NCI-H510A (cell line): Measurements from ENCODE around the gene STK31.
A peak's percentile ranks its signal among the peaks of the same experiment; 100 is the strongest.
"Not testable (repeated sequence)": the region's sequence is repeated elsewhere in the genome, so short reads cannot be mapped to it uniquely, and the experiment has no call there.

Experiments used
- DNase-seq: peaks from one replicate; lab custom pipeline; 2025; lab: John Stamatoyannopoulos, UW

STK31 gene

DNA sequence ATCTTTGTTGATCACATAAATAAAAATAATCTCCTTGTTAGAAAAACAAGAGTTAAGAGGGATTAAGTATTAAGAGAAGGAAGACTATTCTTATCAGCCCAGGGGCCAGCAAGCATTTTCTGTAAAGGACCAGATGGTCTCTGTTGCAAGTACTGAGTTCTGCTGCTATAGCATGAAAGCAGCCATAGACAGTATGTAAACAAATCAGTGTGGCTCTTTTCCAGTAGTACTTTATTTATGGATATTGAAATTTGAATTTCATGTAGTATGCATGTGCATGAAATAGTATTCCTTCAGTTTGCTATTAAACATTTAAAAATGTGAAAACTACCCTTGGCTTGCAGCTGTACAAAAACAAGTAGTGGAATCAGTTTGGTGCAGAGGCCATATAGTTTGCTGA is 81.7 kb downstream of the STK31 start:
- DNase-seq, result no peak

DNA sequence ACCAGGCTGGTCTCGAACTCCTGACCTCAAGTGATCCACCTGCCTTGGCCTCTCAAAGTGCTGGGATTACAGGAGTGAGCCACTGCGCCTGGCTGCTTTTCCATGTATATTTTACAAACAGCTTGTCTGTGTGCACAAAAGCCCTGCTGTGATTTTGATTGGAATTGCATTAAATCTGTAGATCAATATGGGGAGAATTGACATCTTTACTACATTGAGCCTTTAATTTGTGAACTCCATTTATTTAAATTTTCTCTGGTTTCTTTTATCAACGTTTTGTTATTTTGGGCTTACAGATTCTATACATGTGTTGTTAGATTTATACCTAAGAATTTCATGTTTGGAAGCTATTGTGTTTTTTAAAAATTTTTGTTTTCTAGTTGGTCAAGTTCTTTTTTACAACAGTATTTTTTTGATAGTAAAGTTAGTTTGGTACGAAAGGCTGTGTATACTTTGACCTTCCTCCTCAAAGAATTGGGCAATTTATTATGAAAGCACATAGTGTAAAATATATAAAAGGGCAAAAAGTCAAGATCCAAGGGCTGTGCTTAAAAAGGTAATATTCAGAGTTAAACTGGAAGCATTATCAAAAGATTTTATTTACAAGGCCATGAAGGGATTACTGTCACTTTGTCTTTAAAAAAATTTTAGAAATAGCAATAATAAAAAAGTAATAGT is 92.8 kb downstream of the STK31 start:
- DNase-seq, result no peak

DNA sequence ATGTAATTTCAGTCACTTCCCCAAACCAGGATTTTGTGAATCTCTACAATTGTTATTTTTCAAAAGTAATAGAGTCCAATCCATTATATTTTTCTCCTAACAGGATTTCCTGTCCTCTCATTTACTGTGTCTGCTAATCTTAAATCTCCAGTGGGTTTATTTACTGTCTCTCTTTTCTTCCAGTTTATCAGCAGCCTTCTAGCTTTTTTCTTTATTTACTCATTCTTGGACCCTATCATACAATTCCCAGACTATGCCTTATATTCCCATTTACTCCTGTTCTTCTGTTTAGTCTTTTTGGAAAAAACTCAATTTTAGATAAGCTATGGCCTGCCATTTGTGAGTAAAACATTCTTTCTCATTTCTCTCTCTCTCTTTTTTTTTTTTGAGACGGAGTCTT is 94.7 kb downstream of the STK31 start:
- DNase-seq, result no peak

DNA sequence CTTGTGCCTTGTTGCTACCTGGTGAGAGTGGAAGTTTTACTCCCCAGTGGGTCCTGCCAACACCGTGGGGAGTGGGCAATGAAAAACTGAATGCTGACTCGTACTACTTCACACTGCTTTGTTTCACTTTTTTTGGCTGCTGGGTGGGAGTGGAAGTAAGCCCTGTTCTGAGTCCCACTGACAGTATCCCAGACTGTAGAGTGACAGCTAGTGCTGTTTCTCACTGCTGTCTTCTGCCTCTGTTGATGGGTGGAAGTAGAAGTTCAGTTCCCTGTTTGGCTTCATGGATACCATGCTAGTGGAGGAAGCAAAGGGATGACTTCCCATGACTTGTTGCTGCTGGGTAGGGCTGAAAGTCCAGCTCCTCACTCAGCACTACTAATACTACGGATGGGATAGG is 98.4 kb downstream of the STK31 start:
- no peak for DNase-seq

DNA sequence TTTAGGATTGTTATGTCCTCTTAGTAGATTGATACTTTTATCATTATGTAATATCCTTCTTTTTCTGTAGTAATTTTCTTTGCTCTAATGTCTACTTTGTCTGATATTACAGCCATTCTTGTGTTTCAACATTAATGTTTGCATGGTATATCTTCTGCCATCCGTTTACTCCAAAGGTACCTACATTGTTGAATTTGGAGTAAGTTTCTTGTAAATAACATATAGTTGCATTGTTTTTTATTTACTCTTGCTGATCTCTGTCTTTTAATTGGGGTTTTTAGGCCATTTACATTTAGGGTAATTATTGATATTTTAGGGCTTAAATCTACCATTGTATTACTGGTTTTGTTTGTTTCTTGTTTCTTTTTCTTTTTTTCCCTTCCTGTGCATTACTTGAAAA is 100.1 kb downstream of the STK31 start:
- no peak for DNase-seq

DNA sequence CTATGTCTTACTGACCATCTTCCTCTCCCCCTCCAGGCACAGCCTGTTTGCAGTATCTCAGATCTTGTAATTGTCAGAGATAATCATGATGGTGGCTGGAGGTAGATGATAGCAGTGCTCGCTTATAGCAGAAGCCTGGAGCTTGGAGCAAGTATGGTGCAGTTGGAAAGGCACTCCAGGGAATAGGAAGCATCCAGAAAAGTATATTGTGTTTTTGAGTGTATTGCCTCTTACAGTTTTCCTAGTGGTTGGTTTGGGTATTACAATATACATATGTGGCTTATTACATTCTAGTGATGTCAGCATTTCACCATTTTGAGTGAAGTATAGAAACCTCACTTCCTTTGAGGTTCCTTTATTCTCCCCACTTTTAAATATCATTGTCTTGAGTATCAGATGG is 101.5 kb downstream of the STK31 start:
- no peak for DNase-seq

DNA sequence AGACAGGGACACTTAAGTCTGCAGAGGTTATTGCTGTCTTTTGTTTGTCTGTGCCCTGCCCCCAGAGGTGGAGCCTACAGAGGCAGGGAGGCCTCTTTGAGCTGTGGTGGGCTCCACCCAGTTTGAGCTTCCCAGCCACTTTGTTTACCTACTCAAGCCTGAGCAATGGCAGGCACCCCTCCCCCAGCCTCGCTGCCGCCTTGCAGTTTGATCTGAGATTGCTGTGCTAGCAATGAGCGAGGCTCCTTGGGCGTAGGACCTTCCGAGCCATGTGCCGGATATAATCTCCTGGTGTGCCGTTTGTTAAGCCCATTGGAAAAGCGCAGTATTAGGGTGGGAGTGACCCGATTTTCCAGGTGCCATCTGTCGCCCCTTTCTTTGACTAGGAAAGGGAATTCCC is 118.1 kb downstream of the STK31 start:
- DNase-seq, result not testable (repeated sequence)

DNA sequence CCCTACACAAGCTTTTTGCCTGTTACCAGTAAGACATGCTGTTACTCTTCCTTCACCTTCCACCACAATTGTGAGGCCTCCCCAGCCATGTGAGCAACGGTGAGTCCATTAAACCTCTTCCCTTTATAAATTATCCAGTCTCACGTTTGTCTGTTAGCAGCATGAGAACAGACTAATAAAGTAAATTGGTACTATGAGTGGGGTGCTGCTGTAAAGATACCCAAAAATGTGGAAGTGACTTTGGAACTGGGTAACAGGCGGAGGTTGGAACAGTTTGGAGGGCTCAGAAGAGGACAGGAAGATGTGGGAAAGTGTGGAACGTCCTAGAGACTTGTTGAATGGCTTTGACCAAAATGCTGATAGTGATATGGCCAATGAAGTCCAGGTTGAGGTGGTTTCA is 122.7 kb downstream of the STK31 start:
- DNase-seq, result not testable (repeated sequence)

DNA sequence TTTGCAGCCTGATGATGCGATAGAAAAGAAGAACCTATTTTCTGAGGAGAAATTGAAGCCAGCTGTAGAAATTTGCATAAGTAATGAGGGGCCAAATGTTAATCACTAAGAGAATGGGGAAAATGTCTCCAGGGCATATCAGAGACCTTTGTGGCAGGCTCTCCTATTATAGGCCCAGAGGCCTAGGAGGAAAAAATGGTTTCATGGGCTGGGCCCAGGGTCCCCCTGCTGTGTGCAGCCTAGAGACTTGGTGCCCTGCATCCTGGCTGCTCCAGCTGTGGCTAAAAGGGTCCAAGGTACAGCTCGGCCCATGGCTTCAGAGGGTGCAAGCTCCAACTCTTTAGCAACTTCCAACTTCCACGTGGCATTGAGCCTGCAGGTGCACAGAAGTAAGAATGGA is 123.4 kb downstream of the STK31 start:
- no peak for DNase-seq

DNA sequence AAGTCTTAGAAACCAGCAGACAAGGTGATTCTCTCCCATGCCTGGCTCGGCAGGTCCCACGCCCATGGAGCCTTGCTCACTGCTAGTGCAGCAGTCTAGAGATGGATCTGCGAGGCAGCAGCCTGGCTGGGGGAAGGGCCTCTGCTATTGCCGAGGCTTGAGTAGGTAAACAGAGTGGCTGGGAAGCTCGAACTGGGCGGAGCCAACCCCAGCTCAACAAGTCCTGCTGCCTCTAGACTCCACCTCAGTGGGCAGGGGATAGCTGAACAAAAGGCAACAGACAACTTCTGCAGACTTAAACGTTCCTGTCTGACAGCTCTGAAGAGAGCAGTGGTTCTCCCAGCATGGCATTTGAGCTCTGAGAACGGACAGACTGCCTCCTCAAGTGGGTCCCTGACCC is 134.8 kb downstream of the STK31 start:
- DNase-seq, result peak; percentile 46

DNA sequence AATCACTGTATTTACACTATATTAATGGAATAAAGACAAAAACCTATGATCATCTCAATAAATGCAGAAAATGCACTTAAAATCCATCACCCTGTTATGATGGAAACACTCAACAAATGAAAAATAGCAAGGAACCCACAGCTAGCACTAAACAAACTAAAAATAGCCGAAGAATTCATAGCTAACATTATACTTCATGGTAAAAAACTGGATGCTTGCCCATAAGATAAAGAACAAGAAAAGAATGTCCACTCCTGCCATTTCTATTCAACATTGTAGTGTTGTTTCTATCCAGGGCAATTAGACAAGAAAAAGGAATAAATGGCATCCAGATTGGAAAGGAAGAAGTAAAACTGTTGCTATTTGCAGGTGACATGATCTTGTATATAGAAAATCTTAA is 142.1 kb downstream of the STK31 start:
- DNase-seq, result no peak

DNA sequence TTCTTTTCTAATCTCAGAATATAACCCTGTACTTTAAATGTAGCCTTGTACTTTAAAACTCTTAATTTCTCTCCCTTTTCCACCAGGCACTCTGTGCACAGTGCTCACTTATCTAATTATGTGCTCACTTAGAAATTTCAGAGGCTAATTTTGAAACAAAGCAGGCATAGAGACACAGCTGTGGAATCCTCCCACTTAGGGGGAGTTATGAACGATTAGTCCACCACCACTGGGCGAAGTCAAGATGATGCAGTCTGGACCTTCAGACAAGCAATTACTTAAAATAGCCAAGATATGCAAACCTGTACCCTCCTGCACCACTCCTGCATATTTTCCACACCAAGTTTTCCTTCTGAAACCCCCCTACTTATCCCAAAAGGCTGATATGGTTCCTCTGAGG is 143.0 kb downstream of the STK31 start:
- no peak for DNase-seq

DNA sequence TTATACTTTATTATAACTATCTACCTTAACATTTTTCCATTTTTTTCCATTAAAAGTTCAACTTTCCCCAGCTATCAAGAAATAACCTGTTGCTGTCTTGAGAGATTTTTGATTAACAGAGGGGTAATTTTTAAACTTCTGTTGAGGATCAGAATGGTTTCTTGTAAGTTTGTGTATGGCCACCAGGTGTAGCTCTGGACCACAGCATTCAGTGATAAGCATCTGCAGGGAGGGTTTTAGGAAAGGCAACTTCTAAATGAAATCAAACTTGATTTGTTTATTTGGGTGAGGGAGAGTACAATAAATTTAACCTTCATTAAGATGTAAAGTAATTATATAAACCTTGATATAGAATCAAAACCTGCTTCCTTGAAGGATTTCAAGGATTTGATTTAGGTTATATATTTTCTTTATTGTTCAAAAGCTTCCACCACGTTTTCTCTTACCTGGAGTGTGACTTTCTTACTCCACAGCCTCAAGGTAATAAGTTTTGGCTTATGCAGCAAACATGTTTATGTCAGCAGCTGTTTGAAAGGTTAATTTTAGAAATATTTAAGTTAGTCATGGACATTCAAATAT is 153.3 kb downstream of the STK31 start:
- DNase-seq, result no peak

DNA sequence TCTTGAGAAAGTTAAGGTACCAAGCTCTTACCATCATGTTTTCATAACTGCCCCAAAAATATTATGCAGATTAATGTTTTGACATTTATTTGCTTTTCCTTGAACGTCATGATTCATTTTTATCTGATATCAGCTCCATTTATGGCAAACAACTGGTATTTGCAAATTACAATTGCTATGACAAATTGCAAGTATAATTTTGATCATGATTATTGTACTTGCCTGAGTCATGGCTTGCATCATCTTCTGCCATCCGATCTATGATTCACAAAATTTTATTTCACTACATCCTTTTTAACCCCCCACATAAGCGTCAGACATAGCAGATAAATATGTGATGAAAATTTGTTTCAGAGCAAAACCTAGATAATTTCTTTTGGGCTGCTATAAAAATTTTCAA is 155.0 kb downstream of the STK31 start:
- DNase-seq, result no peak

DNA sequence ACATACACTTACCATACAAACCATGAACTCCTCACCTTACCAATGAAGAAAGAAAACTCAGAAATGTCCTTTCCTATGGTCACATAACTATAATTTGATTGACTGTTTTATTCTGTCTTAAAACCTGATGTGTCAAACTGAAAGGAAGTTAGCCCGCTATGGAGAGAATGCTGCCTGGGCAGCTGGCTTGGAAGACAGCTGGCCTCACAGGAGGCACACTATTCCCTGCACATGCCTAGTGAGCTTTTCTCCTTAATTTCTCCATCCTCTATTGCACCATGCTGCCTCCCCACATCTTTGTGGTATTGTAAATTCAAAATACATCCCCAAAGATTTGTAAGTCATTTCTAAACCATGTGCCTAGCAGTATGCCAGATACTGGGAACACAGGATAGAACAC is 163.3 kb downstream of the STK31 start:
- no peak for DNase-seq

DNA sequence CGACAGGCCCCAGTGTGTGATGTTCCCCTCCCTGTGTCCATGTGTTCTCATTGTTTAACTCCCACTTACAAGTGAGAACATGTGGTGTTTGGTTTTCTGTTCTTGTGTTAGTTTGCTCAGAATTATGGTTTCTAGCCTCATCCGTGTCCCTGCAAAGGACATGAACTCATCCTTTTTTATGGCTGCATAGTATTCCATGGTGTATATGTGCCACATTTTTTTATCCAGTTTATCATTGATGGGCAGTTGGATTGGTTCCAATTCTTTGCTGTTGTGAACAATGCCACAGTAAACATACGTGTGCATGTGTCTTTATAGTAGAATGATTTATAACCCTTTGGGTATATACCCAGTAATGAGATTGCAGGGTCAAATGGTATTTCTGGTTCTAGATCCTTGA is 166.5 kb downstream of the STK31 start:
- DNase-seq, result not testable (repeated sequence)
